ENCODE measurements around the gene SLC29A3. TPM values are rescaled to one million over a fixed set of nuclear protein-coding genes. Genes with fewer than 3 reads are reported as not detected.

Gene SLC29A3
- polyA plus RNA-seq, 1 of the 3 experiments (the other 2 are of a cell fraction) = 3.8 TPM

DNA sequence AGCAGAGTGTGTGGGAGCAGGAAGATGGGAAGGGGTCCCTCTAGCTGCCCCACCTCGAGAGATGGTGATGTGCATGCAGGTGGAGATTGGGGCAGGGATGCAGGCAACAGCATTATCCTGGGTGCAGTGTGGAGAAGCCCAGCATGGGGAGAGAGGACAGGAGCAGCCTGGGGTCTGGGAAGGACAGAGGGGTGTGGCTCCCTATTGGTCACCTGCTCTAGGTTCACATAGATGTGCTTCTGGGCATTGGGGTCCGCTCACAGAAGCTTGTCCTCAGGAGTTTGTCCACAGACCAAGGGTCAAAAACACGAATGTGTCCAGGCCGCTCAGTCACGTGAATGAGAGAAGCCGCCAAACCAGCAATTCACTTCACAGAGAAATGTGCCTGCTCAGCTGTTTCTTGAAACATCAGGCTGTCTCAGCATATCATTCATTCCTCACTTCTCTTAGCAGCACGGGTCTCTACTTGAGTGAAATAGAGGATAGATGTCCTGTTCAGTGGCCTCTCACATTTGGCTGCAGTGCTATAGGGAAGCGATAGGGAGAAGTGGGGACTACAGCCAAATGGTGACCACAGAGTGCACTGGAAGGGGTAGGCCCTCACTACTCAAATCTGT, 11.5 kb upstream of the SLC29A3 start:
- no peak overlapping the region for H2AFZ ChIP-seq (ENCODE audit: low read depth)
- no peak overlapping the region for H3K4me2 ChIP-seq
- H4K20me1 ChIP-seq (ENCODE audit: insufficient read depth) = 0 out of 2 replicates have a peak, but pooled peaks cover 5% of the 10 kb centered on the region
- no peaks in the 10 kb centered on the region for H3K4me1 ChIP-seq (ENCODE audit: control insufficient read depth in 1 of 2, insufficient read depth in 2 of 2, low read depth in 1 of 2, low read length in 1 of 2)
- ChIA-PET CTCF (interaction anchor here (0.6 to 4.2 kb wide), 5 partner anchors 11 to 601 kb away, joined by 3 to 28 read pairs (median 3); partner anchors contain the start of gene SLC29A3), POLR2A (interaction anchor here (1.2 kb wide), 1 partner anchor 11 kb away, joined by 3 read pairs; the partner anchor contains the start of gene SLC29A3)
- H3K79me2 ChIP-seq (ENCODE audit: insufficient read depth) = no peaks in the 10 kb centered on the region
- DNase-seq = no peak
- H3K9ac ChIP-seq = no peak overlapping the region
- no peaks in the 10 kb centered on the region for H3K9me2 ChIP-seq
- no peaks in the 10 kb centered on the region for H3K9me3 ChIP-seq
- no peak overlapping the region for H3K27ac ChIP-seq (ENCODE audit: low read depth in 2 of 2, low read length in 1 of 2)
- peaks cover 0 to 15% of the 10 kb centered on the region in 2 experiments for H3K36me3 ChIP-seq (replicated peaks in 1 of 2; ENCODE audit: control insufficient read depth in 1 of 2, insufficient read depth in 2 of 2, low read length in 1 of 2)
- H3F3A ChIP-seq (replicated peaks; ENCODE audit: insufficient read depth) = peaks cover 14% of the 10 kb centered on the region
- TF ChIP-seq EZH2phosphoT487 (IDR thresholded peaks at IDR 0.05; ENCODE audit: borderline replicate concordance, low read depth) (no peak), RXRA (IDR thresholded peaks at IDR 0.05; ENCODE audit: borderline replicate concordance, low read depth) (no peak), JUND (IDR thresholded peaks at IDR 0.05) (no peak), TEAD4 (IDR thresholded peaks at IDR 0.05; ENCODE audit: borderline replicate concordance, insufficient read depth) (no peak), GATA2 (CRISPR knock-in tag; IDR thresholded peaks at IDR 0.05) (no peak), NFIC (IDR thresholded peaks at IDR 0.05; ENCODE audit: borderline replicate concordance) (no peak), YY1 (IDR thresholded peaks at IDR 0.05; ENCODE audit: low read depth) (no peak), NRF1 (IDR thresholded peaks at IDR 0.05; ENCODE audit: low read depth, low read length) (no peak), SMC3 (IDR thresholded peaks at IDR 0.05; ENCODE audit: low read depth, low read length) (no peak), CHD2 (IDR thresholded peaks at IDR 0.05; ENCODE audit: low read length, partially characterized antibody) (no peak), RFX5 (IDR thresholded peaks at IDR 0.05; ENCODE audit: low read length) (no peak), TAF1 (IDR thresholded peaks at IDR 0.05; ENCODE audit: borderline replicate concordance, low read depth, low read length) (no peak)
- TF ChIP-seq, protein P1, sequence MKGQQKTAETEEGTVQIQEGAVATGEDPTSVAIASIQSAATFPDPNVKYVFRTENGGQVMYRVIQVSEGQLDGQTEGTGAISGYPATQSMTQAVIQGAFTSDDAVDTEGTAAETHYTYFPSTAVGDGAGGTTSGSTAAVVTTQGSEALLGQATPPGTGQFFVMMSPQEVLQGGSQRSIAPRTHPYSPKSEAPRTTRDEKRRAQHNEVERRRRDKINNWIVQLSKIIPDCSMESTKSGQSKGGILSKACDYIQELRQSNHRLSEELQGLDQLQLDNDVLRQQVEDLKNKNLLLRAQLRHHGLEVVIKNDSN (IDR thresholded peaks at IDR 0.05; ENCODE audit: borderline replicate concordance, low read depth) = no peak
- TF ChIP-seq, protein P2, sequence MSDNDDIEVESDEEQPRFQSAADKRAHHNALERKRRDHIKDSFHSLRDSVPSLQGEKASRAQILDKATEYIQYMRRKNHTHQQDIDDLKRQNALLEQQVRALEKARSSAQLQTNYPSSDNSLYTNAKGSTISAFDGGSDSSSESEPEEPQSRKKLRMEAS (IDR thresholded peaks at IDR 0.05; ENCODE audit: low read depth) = no peak
- TF ChIP-seq, protein P3, sequence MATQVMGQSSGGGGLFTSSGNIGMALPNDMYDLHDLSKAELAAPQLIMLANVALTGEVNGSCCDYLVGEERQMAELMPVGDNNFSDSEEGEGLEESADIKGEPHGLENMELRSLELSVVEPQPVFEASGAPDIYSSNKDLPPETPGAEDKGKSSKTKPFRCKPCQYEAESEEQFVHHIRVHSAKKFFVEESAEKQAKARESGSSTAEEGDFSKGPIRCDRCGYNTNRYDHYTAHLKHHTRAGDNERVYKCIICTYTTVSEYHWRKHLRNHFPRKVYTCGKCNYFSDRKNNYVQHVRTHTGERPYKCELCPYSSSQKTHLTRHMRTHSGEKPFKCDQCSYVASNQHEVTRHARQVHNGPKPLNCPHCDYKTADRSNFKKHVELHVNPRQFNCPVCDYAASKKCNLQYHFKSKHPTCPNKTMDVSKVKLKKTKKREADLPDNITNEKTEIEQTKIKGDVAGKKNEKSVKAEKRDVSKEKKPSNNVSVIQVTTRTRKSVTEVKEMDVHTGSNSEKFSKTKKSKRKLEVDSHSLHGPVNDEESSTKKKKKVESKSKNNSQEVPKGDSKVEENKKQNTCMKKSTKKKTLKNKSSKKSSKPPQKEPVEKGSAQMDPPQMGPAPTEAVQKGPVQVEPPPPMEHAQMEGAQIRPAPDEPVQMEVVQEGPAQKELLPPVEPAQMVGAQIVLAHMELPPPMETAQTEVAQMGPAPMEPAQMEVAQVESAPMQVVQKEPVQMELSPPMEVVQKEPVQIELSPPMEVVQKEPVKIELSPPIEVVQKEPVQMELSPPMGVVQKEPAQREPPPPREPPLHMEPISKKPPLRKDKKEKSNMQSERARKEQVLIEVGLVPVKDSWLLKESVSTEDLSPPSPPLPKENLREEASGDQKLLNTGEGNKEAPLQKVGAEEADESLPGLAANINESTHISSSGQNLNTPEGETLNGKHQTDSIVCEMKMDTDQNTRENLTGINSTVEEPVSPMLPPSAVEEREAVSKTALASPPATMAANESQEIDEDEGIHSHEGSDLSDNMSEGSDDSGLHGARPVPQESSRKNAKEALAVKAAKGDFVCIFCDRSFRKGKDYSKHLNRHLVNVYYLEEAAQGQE (IDR thresholded peaks at IDR 0.05; ENCODE audit: low read depth, low read length) = no peak
- TF ChIP-seq, protein P4, sequence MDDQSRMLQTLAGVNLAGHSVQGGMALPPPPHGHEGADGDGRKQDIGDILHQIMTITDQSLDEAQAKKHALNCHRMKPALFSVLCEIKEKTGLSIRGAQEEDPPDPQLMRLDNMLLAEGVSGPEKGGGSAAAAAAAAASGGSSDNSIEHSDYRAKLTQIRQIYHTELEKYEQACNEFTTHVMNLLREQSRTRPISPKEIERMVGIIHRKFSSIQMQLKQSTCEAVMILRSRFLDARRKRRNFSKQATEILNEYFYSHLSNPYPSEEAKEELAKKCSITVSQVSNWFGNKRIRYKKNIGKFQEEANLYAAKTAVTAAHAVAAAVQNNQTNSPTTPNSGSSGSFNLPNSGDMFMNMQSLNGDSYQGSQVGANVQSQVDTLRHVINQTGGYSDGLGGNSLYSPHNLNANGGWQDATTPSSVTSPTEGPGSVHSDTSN (IDR thresholded peaks at IDR 0.05) = no peak
- TF ChIP-seq, protein P5, sequence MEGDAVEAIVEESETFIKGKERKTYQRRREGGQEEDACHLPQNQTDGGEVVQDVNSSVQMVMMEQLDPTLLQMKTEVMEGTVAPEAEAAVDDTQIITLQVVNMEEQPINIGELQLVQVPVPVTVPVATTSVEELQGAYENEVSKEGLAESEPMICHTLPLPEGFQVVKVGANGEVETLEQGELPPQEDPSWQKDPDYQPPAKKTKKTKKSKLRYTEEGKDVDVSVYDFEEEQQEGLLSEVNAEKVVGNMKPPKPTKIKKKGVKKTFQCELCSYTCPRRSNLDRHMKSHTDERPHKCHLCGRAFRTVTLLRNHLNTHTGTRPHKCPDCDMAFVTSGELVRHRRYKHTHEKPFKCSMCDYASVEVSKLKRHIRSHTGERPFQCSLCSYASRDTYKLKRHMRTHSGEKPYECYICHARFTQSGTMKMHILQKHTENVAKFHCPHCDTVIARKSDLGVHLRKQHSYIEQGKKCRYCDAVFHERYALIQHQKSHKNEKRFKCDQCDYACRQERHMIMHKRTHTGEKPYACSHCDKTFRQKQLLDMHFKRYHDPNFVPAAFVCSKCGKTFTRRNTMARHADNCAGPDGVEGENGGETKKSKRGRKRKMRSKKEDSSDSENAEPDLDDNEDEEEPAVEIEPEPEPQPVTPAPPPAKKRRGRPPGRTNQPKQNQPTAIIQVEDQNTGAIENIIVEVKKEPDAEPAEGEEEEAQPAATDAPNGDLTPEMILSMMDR (IDR thresholded peaks at IDR 0.05) = no peak
- TF ChIP-seq, protein P6, sequence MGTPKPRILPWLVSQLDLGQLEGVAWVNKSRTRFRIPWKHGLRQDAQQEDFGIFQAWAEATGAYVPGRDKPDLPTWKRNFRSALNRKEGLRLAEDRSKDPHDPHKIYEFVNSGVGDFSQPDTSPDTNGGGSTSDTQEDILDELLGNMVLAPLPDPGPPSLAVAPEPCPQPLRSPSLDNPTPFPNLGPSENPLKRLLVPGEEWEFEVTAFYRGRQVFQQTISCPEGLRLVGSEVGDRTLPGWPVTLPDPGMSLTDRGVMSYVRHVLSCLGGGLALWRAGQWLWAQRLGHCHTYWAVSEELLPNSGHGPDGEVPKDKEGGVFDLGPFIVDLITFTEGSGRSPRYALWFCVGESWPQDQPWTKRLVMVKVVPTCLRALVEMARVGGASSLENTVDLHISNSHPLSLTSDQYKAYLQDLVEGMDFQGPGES (IDR thresholded peaks at IDR 0.05; ENCODE audit: low read depth, low read length) = no peak
- 93% methylated on average over 8 of the region's 8 CpGs for WGBS (ENCODE audit: low lambda C conversion rate)
- H3K27me3 ChIP-seq (ENCODE audit: insufficient read depth) = no peaks in the 10 kb centered on the region
- no peak overlapping the region for H3K4me3 ChIP-seq (ENCODE audit: low read depth in 2 of 2, low read length in 1 of 2)

All from SK-N-SH (cell line).